Omental fat pad (tissue), 4 donors: ENCODE results near the gene ZNF236. TPM values are rescaled to one million over a fixed set of nuclear protein-coding genes. Genes with fewer than 3 reads are reported as not detected.

Experiments
- ATAC-seq: fragments of 150-250 bp; one replicate; pipeline ENCODE4 v1.9.1; 2016; ENCODE audit warnings: mild to moderate bottlenecking, moderate library complexity; ENCODE audit not compliant: low FRiP score
- DNase-seq: peaks from one replicate; pipeline ENCODE4 v3.0.0-alpha.2; 2019; ENCODE audit warnings: low spot score
- CTCF ChIP-seq, 3 donors: fragments of 450-650 bp; IDR thresholded peaks; one replicate each; pipeline ENCODE4 v1.5.1; 2016 to 2017; ENCODE audit warnings: antibody characterized with exemption in 3 of 3, mild to moderate bottlenecking in 3 of 3, moderate library complexity in 2 of 3
- total RNA-seq, 4 donors: library from RNA; depleted of rRNA; stranded (reverse); fragments of >200 nt; gene quantifications; one replicate each; pipeline ENCODE4 v1.1.0, GENCODE V29; 2016

The ZNF236 gene
- total RNA-seq, 4 donors from 2014 or later: 14.3 to 18.0 (median 17.0) TPM

- ATAC-seq: no peak
- DNase-seq: no peak
- no peak for TF ChIP-seq CTCF (IDR thresholded peaks at IDR 0.05)
Measured at GRCh38 chr18:76997951-76998808, 175.8 kb downstream of the ZNF236 start.

- ATAC-seq: no peak
- TF ChIP-seq CTCF (IDR thresholded peaks at IDR 0.05): no peak
- no peak for DNase-seq
Measured at GRCh38 chr18:76999077-76999476, 176.7 kb downstream of the ZNF236 start.

- TF ChIP-seq CTCF (IDR thresholded peaks at IDR 0.05): peak in 1 of 3 donors; percentile 89
- DNase-seq: no peak
- no peak for ATAC-seq
Measured at GRCh38 chr18:77000527-77000926, 178.2 kb downstream of the ZNF236 start.

- ATAC-seq (peak; percentile 26), DNase-seq (no peak)
- TF ChIP-seq CTCF (IDR thresholded peaks at IDR 0.05): no peak
Measured at GRCh38 chr18:77001041-77001440, 178.7 kb downstream of the ZNF236 start.

- ATAC-seq: no peak
- TF ChIP-seq CTCF (IDR thresholded peaks at IDR 0.05): no peak
- DNase-seq: no peak
Measured at GRCh38 chr18:77001979-77002378, 179.6 kb downstream of the ZNF236 start.

- ATAC-seq (no peak), DNase-seq (no peak)
- TF ChIP-seq CTCF (IDR thresholded peaks at IDR 0.05): no peak
Measured at GRCh38 chr18:77002496-77002895, 180.1 kb downstream of the ZNF236 start.

- ATAC-seq (no peak), DNase-seq (no peak)
- TF ChIP-seq CTCF (IDR thresholded peaks at IDR 0.05): no peak
Measured at GRCh38 chr18:77003316-77003715, 181.0 kb downstream of the ZNF236 start.
